NCI-H1092 treated with DMSO at 0.1 percent for 48 hours (cell line): ENCODE data around the gene GNA12.
A peak's percentile ranks its signal among the peaks of the same experiment; 100 is the strongest.

ENCODE experiments used
- DNase-seq: peaks from one replicate; lab custom pipeline; 2025; lab: John Stamatoyannopoulos, UW

The GNA12 gene

GRCh38 chr7:2802504-2803341 lies 41.4 kb downstream of the GNA12 start:
- peak; percentile 63 for DNase-seq

- DNase-seq = no peak
Observed at GRCh38 chr7:2802101-2802500, 42.0 kb downstream of the GNA12 start.

DNA sequence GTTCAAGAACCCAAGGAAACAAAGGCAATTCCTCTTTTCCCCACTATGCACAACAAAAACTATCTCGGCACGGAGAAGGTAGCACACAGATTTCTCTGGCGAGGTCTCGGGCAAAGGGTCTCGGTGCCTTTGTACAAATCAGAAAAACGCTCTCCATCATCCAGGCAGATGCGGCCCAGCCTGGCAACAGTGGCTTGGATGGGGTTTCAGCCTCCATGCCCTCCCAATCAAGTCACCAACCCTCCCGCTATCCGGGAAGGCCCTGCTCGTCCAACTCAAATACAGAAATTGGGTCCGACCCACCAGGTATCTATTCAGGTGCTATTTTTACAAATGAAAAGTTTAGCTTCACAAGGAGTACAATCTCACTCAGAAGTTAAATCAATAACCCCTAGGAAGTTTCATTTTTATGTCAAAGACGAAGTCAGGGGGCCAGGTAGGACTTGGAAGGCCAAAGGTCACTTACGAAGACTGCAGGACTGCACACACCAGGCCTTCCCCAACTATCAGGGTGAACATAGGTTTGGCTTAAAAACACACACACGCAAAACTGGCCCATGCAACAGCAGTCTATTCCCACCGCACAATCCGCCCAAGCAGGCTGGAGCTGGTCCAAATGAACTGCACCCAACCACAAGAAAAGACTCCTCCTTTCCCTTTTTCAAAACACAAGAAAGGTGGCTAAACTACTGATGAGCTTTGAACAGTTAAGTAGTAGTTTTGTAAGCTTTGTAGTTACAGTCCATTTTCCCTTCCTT lies 43.0 kb downstream of the GNA12 start:
- DNase-seq = no peak

DNA sequence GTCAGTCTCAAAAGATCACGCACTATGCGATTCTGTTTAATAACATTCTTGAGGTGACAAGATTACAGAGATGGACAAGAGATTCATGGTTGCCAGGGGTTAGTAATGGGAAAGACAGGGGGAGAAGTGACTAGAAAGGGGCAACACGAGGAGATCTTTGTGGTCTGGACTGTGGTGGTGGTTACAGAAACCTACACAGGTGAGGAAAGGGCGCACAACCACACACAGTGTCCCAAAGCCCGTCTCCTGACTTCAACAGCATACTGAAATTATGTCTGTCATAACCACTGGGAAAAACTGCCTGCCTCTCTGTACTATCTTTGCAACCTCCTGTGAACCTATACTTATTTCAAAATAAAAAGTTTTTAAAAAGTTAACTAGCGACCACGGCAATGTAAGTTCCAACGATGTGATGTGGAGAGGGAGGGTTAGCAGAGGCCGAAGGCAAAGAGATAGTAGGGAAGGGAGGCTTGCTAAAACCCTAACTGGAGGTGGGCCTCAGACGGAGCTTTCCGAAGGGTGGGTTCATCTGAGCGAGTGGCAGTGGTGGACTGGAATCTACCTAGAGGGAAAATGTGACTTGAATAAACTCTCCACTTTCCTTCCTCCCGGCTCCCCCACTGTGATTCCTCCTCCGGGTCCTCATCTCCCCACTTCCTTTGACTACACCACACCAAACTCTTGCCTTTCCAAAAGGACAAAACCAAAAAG lies 43.7 kb downstream of the GNA12 start:
- no peak for DNase-seq

- DNase-seq = no peak
Observed at GRCh38 chr7:2799253-2799652, 44.9 kb downstream of the GNA12 start.

DNA sequence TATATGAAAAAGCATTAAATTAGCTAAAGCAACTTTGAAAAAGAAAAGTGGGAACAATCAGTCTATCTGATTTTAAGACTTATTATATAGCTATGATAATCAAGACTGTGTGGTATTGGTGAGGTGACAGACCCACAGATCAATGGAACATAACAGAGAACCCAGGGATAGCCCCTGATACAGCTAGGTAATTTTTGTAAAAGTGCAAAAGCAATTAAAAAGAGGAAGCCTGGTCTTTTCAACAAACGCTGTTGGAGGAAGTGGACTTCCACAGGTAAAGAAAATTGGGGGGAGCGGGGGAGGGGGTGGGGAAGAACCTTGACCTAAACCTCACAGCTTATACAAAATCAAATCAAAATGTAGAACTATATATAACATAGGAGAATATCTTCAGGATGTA lies 45.4 kb downstream of the GNA12 start:
- no peak for DNase-seq

DNA sequence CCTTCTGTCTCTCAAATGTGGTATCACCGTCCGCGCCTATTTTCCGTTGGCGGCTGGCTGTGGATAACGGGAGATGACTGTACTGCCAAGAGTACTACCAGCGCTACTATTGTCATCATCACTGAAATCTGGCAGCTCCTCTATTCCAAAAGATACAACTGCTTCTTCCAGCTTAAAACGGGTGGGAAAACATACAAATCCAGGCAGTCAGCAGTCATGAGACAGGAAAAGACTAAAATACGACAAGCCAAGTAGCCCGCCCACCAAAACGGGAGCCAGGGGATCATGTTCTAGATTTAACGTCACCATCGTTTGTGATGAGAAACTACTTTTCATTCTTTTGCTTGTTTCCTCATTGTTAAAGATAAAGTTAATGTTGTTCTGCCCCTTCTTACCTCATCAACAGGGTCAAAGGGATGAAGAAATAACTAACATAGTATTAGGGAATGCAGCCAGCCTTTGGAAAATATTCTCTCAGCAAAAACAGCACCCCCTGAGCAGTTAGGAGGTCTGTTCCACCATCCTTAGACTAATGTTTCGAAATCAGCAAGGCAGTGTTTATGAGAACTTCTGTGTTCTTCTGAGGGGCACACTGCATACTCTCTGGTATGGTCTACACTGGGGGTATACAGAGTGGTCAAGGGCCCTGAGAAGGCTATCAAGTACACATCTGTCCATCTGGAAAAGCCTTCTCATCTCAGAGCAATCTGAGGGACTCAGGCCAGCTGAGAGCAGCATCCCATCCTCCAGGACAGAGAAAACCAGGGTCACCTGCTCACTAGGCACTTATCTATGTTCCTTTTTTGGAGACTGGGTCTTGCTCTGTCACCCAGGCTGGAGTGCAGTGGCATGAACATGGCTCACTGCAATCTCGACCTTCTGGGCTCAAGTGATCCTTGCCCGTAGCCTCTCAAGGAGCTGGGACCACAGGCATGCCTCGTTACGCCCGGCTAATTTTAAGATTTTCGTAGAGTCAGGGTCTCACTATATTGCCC lies 47.5 kb downstream of the GNA12 start:
- no peak for DNase-seq

- DNase-seq = no peak
Observed at GRCh38 chr7:2795906-2796305, 48.2 kb downstream of the GNA12 start.

GRCh38 chr7:2794836-2795636 lies 49.1 kb downstream of the GNA12 start:
- no peak for DNase-seq

DNA sequence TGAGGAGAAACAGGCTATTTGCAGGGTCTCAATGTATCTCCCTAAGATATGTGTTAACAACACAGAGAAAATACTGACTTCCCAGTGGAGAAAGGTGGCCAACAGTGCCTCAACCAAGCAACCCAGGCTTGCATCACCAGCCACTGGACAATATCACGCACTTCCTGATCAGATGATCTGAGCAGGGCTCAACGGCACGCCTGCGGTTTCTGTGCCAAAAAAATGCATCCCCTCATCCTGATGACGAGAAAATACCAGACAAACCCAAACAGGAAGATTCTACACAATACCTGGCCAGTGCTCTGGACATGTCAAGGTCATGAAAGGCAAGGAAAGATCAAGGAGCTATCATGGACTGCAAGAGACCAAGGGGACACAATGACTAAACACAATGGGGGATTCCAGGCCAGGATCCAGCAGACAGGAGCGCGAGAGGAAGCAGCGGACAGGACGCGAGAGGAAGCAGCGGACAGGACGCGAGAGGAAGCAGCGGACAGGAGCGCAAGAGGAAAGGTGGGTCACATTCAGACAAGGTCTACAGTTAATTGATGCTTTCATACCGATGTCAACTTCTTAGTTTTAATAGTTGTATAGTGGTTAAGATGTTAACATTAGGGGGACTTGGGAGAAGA lies 51.1 kb downstream of the GNA12 start:
- DNase-seq = no peak

DNA sequence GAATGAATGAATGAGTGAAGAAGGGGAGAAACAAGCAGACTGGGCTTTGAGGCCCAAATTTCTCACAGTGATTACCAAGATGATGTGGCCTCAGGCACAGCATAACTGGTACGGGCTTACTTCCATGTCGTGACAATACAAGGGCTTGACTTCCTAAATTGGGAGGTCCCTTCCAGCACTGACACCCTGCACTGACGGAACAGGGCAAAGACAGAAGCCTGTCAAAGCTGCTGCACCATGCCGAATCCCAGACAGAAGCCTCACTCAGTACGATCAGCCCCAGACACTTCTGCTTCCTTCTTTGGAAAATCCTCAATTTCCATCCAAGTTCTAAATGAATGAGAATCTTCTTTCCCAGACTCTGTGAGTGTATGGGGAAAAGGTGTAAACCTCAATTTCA lies 51.9 kb downstream of the GNA12 start:
- no peak for DNase-seq

- DNase-seq = no peak
Observed at GRCh38 chr7:2791390-2791789, 52.7 kb downstream of the GNA12 start.

DNA sequence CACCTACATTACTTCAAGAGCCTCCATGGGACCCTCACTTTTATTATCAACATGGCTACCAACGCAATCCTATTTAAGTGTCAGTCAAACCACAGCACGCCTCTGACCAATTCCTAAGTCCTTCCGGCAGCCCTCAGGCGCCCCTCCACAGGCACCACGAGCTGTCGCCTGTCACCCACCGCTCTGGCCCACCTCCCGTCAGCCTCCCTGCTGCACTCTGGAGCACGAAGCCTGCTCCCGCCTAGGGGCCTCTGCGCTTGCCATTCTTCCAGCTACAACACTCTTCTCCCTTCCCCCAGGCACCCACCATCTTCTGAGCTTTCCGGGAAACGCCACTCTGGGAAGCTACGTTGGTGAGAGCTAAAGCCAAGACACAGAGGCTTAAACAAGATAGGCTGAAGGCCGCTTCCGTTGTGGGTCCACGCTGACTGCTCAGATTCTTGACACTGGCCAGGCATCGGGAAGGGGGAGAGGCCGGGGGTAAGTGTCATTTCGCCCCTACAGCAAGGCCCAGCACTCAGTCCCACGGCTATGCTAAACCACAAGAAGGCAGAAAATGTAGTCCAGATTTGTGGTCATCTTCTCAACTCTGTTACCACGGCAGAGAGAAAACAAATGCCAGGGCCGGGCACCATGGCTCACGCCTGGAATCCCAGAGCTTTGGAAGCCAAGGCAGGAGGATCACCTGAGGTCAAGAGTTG lies 56.7 kb downstream of the GNA12 start:
- no peak for DNase-seq

DNA sequence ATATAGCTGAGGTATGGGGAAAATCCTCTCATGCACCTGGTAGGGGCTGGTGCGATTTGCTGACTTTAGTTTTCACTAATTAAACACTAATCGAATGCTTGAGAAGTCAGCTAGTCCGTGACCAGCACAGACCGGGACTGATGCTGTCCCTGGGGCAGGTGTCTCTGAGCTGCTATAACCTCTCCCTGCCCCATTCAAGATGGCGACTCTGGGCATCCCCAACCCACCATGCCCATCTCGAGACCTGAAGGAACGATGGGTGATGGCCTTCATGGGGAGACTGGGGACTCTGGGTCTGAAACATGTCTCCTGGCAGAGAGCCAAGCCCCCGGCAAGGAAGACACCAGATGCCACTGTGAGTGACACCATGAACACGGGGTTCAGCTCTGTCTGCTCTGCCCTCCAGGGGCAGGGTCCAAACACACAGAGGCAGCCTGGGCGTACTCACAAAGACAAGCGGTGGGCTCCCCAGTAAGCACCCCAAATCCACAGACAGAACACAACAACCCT lies 57.4 kb downstream of the GNA12 start:
- DNase-seq = no peak

GRCh38 chr7:2785071-2785500 lies 59.0 kb downstream of the GNA12 start:
- DNase-seq = no peak

GRCh38 chr7:2782565-2782964 lies 61.5 kb downstream of the GNA12 start:
- no peak for DNase-seq

DNA sequence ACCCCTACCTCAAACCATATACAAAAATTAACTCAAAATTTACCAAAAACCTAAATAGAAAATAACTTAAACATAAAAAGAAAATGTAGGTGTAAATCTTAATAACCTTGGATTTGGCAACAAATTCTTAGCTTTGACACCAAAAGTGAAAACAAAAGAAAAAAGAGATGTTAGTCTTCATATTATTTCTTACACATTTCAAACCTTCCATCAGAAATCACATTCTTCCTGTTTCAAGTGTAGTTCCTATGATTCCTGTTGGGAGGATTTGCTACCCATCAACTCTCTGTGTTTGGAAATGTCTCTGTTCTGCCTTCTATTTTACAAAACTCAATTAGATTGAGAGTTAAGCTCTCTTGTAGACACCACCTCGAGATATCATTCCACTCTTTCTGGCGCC lies 62.0 kb downstream of the GNA12 start:
- no peak for DNase-seq

- no peak for DNase-seq
Observed at GRCh38 chr7:2781636-2782035, 62.5 kb downstream of the GNA12 start.

DNA sequence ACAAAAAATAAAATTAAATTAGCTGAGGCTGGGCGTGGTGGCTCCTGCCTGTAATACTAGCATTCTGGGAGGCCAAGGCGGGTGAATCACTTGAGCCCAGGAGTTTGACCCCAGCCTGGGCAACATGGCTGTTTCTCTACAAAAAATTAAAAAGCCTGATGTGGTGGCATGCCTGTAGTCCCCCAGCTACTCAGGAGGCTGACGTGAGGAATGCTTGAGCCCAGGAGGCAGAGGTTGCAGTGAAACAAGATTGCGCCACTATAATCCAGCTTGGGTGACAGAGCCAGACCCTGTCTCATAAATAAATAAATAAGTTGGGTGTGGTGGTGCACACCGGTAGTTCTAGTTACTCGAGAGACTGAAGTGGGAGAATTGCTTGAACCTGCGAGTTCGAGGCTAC lies 65.1 kb downstream of the GNA12 start:
- no peak for DNase-seq
